Stomach (tissue), 4 donors: ENCODE results near the gene KIRREL1.

Experiments used
- CTCF ChIP-seq, 7 experiments: fragments of 450-650 bp in 4 of 7; fragments of 200-600 bp in 3 of 7; sonication (generic) in 3 of 7; IDR thresholded peaks; one replicate each; pipeline ENCODE4 v1.5.1; 2016 to 2019; ENCODE audit warnings: antibody characterized with exemption in 7 of 7, control low read depth in 2 of 7, mild to moderate bottlenecking in 1 of 7
- POLR2A ChIP-seq, 4 donors: fragments of 450-650 bp; IDR thresholded peaks; one replicate each; pipeline ENCODE4 v1.6.1; 2016; ENCODE audit warnings: antibody characterized with exemption in 4 of 4, control low read depth in 2 of 4, mild to moderate bottlenecking in 1 of 4, moderate library complexity in 1 of 4

GRCh38 chr1:158113759-158114127 is 120.3 kb downstream of the KIRREL1 start:
- TF ChIP-seq CTCF (IDR thresholded peaks at IDR 0.05) = no peak
- no peak for TF ChIP-seq POLR2A (IDR thresholded peaks at IDR 0.05)
